Hair follicular keratinocyte (primary cell): ENCODE measurements around the gene NPAS4. TPM values are rescaled to one million over a fixed set of nuclear protein-coding genes. Genes with fewer than 3 reads are reported as not detected.

Source experiments
- total RNA-seq: library from RNA; depleted of rRNA; stranded (reverse); fragments of >200 nt; gene quantifications from 2 replicates; pipeline ENCODE4 v1.2.3, GENCODE V29; 2015

Gene NPAS4
- not detected in 2 replicates for total RNA-seq

DNA sequence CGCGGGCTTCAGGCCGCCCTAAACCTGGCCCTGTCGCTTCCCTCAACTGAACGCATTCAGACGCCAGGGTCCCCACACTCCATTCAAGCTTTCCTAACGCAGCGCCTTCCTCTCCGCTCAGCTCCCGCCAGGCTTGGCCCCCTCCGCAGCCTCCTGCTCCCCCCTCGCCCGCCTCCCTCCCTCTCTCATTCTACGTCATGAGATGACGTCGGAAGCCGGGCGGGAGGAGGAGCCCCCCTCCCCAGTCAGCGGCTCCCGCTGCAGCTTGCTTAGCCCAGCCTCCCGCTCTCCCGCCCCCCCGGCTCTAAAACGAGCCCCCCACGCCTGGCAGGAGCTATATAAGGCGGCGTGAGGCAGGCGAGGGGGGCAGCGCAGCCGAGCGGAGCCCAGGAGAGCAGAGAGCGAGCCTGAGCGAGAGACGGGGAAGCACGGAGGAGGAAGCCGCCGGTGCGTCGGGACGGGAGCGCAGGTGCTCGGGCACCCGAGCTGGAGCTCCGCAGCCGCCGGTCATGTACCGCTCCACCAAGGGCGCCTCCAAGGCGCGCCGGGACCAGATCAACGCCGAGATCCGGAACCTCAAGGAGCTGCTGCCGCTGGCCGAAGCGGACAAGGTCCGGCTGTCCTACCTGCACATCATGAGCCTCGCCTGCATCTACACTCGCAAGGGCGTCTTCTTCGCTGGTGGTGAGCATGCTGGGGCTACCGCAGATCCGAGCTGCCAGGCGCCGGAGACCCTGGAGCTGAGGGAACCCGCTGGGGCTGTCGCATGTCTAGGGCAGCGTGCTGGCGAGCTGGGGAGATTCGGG, at the start of gene NPAS4:
NPAS4 (plus strand) TSS at position 365 of the 806 bp plus-strand sequence; CDS start at position 510, 145 bp downstream.

DNA sequence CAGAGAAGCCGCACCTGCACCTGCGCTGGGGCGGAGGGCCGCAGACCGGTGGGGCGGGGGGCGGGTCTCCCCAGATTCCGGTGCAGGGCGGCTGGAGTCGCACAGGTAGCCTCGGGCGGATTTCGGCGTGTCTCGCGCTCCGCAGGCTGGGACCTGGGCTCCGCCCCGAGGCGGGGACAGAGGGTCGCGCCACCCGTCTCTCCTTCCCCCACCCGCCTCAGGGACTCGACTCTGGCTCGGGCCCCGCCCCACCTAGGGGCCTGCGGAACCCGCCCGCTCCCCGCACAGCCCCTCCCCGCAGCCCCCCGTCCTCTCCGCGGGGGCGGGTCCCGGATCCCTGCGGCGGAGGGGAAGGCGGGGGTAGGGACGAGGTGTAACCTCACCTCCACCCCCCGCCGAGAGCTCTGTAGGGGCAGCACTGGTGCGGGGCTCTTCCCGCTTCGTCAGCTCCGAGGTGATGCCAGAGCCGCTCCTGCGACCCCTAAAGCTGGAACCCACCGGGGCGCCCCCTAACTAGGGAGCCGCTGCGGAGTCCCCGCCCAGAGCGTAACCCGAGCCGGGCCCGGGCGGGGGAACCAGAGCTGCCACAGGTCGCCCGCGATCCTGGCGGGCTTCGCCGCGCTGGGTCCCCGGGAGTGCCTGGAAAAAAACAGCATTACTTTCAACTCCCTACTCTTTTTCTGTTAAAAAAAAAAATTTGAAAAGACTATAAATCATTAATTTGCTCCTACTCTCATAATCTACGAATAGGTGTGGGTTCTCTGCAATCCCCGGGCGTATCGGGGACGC, 49.0 kb upstream of the NPAS4 start, which contains the start of gene SLC29A2:
SLC29A2 (minus strand) TSS at position 134 of the 789 bp plus-strand sequence. CDS start 169 bp downstream, outside the sequence.

DNA sequence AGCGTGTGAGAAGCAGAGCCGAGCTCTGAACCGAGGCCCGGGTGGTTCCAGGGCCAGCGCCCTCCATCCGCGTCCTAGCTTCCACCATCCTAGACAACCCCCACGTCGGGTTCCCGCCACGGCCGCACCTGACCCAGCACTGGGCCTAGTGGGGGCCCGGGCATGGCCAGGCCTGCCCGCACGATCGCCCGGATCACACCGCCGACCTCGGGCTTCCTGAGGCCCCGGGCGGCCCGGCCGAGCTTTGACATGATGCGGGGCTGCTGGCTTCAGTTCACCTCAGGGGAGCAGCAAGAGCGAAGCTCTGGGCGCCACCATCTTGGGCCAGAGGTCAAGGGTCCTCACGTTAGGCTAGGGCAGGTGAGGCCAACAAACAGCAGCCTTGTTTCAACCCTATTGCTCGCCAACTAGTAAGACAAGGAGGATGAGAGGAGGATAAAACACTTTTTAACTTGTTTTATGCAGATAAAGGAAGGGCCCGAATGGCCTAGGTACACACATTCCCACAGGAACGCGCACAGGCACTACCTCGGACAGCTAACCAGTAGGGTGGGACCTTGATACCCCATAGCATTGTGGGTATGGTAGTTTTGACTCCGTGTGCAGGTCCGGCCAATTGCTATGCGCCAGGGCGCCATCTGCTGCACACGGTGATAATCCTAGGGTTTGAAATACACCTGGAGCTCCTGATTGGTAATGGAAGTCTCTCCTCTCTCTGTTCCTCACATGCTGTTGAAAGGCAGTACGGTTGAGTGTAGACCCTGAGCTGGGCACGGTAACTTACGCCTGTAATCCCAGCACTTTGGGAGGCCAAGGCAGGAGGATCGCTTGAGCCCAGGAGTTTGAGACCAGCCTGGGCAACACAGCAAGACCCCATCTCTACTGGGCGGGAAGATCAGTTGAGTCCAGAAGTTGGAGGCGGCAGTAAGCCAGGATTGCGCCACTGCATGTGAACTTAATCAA, 17.9 kb downstream of the NPAS4 start, which contains the start of gene MRPL11:
MRPL11 (minus strand) TSS at position 345 of the 963 bp plus-strand sequence; CDS start at position 251, 94 bp downstream.

DNA sequence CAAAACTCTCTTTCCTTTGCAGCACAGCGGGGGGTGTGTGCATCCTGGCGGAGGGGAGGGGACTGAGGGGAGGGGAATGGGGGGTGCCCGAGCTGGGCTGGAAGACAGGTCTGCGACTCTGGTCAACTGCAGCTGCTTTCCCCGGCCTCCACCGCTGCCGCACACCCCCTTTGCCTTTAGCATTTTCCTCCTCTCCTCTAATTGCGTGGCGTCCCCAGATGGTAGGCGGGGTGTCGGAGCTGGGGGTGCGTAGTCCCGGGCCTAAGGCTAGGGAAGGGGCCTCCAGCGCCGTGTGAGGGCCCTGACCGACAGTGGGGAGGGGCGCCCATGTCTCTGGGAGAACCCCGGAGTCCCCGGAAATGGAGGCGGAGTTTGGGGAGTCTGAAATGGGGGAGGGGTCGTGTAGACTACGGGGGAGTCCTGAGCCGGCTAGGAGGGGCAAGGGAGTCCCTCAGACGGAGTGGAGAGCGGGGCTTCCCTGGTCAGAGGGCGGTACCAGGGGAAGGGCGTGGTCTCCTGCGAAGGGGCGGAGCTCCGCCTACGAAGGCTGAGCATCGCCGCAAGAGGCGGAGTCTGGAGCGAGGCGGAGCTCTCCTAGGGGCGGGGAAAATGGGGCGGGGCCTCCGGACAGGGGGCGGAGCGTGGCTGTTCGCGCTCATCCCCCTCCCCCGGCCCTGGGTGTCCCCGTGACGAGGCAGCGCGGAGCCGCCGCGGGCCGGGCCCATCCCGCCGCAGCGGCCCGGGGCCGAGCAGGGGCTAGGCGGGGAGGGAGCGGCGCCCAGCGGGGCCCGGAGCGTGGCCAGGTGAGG, 45.6 kb downstream of the NPAS4 start, which contains the start of gene PELI3:
PELI3 (plus strand) TSS at position 681 of the 809 bp plus-strand sequence. CDS start 1,224 bp downstream, outside the sequence.

Other genes starting within 250 kb of the NPAS4 start
- gene KLC2, start 163.3 kb upstream of the NPAS4 start, total RNA-seq: 29.6 and 41.1 TPM in 2 replicates
- gene RAB1B, start 152.4 kb upstream of the NPAS4 start, total RNA-seq: 161 and 170 TPM in 2 replicates
- gene CNIH2, start 142.9 kb upstream of the NPAS4 start, total RNA-seq: 0.11 TPM in 1 of 2 replicates, not detected in the other
- 148 and 150 TPM in 2 replicates for gene YIF1A, start 131.9 kb upstream of the NPAS4 start, total RNA-seq
- gene TMEM151A, start 129.1 kb upstream of the NPAS4 start, total RNA-seq: 0.31 TPM in 1 of 2 replicates, not detected in the other
- 0.47 and 1.3 TPM in 2 replicates for gene CD248, start 104.0 kb upstream of the NPAS4 start, total RNA-seq
- gene RIN1, start 84.6 kb upstream of the NPAS4 start, total RNA-seq: 71.5 and 99.2 TPM in 2 replicates
- 64.3 and 101 TPM in 2 replicates for gene BRMS1, start 75.9 kb upstream of the NPAS4 start, total RNA-seq
- gene B4GAT1, start 73.4 kb upstream of the NPAS4 start, total RNA-seq: 15.6 and 18.1 TPM in 2 replicates
- gene SLC29A2, start 49.3 kb upstream of the NPAS4 start, total RNA-seq: 3.1 and 6.2 TPM in 2 replicates
- gene MRPL11, start 17.8 kb downstream of the NPAS4 start, total RNA-seq: 73.6 and 93.1 TPM in 2 replicates
- gene PELI3, start 45.9 kb downstream of the NPAS4 start, total RNA-seq: 4.6 and 5.3 TPM in 2 replicates
- 68.5 and 69.8 TPM in 2 replicates for gene DPP3, start 59.4 kb downstream of the NPAS4 start, total RNA-seq
- 11.6 and 18.0 TPM in 2 replicates for gene BBS1, start 89.6 kb downstream of the NPAS4 start, total RNA-seq
- gene ZDHHC24, start 125.0 kb downstream of the NPAS4 start, total RNA-seq: 15.3 and 19.8 TPM in 2 replicates
- gene ACTN3, start 125.9 kb downstream of the NPAS4 start, total RNA-seq: not detected in 2 replicates
- 3.9 and 5.0 TPM in 2 replicates for gene CTSF, start 147.6 kb downstream of the NPAS4 start, total RNA-seq
- gene CCDC87, start 172.0 kb downstream of the NPAS4 start, total RNA-seq: under 0.01 and 0.19 TPM in 2 replicates
- 20.0 and 24.5 TPM in 2 replicates for gene CCS, start 172.2 kb downstream of the NPAS4 start, total RNA-seq
- gene RBM14, start 195.6 kb downstream of the NPAS4 start, total RNA-seq: 28.5 and 54.3 TPM in 2 replicates
- 79.7 and 80.4 TPM in 2 replicates for gene RBM4, start 217.7 kb downstream of the NPAS4 start, total RNA-seq